PFSK-1 (cell line): ENCODE results near the gene PLIN5.

ENCODE experiments used
- POLR2AphosphoS5 ChIP-seq: IDR thresholded peaks from 2 replicates; pipeline ENCODE4 v1.6.1; 2012; ENCODE audit warnings: low read depth, mild to moderate bottlenecking, control low read depth, low read length, moderate library complexity
- TAF1 ChIP-seq: IDR thresholded peaks from 2 replicates; pipeline ENCODE4 v1.6.1; 2012; ENCODE audit warnings: low read length, control low read depth, borderline replicate concordance; ENCODE audit not compliant: insufficient read depth

- TF ChIP-seq POLR2AphosphoS5 (no peak), TAF1 (no peak)
Observed at GRCh38 chr19:4575267-4576015, 40.4 kb upstream of the PLIN5 start.
